ENCODE results near the gene TMEM8B. TPM values are rescaled to one million over a fixed set of nuclear protein-coding genes. Genes with fewer than 3 reads are reported as not detected.
"Not testable (repeated sequence)": the region's sequence is repeated elsewhere in the genome, so short reads cannot be mapped to it uniquely, and the experiment has no call there.

The TMEM8B gene
- total RNA-seq, 1 donor from 2014 or later = 15.9 TPM

DNA sequence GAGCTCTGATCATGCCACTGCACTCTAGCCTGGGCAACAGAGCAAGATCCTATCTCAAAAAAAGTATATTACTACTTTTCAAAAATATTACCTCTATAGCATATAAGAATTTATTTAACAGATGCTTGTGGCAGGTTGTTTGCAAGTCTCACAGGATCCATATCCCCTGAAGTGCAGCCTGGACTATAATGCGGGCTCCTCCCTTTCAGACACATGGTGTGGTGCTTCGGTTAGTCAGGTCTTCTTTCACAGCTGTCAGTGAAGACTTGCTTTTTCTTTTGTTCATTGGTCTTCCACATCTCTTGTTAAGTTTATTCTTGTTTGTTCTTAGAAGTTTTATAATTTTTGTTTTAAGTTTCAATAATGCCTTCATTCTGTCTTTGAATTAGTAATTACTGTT is 67.5 kb downstream of the TMEM8B start:
- intact Hi-C loops (cut with micrococcal nuclease) = no loop called here
- no peak for ATAC-seq
- no peak for DNase-seq

DNA sequence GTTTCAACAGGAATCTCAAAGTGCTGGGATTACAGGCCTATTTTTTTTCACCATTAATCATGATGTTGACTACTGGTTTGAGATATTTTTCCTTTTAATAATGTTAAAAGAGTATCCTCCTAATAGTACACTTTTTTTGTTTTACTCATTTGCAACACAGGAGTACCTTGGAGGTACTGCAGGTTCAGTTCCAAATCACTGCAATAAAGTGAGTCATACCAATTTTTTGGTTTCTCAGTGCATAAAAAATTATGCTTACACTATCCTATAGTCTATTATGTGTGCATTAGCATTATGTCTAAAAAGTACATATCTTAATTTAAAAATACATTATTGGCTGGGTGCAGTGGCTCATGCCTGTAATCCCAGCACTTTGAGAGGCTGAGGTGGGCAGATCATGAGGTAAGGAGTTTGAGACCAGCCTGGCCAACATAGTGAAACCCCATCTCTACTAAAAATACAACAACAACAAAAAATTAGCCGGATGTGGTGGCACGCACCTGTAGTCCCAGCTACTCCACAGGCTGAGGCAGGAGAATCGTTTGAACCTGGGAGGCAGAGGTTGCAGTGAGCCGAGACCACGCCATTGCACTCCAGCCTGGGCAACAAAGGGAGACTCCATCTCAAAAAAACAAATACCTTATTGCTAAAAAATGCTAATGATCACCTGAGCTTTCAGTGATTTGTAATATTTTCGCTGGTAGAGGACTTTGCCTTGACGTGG is 68.5 kb downstream of the TMEM8B start:
- intact Hi-C loops (cut with micrococcal nuclease); ATAC-seq; DNase-seq: not testable (repeated sequence)

DNA sequence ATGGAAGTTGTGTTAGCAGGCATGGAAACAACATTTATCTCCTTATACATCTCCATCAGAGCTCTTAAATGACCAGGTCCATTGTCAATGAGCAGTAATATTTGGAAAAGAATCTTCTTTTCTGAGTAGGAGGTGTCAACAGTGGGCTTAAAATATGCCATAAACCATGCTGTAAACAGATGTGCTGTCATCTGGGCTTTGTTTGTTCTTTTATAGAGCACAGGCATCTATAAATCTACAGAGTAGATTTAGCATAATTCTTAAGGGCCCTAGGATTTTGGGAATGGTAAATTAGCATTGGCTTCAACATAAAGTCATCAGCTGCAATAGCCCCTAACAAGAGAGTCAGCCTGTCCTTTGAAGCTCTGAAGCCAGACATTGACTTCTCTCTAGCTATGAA is 69.3 kb downstream of the TMEM8B start:
- ATAC-seq (no peak), DNase-seq (no peak)
- intact Hi-C loops (cut with micrococcal nuclease) = no loop called here

DNA sequence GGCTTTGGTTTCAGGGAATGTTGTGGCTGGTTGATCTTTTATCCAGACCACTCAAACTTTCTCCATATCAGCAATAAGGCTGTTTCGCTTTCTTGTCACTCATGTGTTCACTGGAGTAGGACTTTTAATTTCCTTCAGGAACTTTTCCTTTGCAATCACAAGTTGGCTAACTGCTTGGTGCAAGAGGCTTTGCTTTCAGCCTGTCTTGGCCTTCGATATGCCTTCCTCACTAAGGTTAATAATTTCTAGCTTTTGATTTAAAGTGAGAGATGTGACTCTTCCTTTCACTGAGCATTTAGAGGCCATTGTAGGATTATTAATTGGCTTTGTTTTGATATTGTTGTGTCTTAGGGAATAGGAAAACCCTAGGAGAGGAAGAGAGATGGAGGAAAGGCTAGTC is 70.0 kb downstream of the TMEM8B start:
- intact Hi-C loops (cut with micrococcal nuclease) = no loop called here

DNA sequence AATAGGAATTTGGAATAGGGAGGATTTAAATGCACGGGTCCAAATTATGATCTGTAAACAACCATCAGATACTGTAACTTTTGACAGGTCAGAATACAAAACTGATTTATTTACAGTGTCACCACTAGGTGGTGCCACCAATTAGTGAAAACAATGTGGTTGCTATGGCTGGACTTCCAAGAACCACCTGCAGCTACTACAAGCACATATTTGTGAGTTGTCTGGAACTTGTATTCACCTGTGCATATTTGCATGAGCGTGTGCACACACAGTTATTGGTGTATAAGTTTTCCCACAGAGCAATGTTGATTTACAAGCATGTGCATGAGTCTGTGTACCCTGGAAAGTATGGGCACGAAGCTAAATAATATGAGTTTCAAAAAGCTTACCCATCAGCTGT is 74.0 kb downstream of the TMEM8B start:
- intact Hi-C loops (cut with micrococcal nuclease) = loop anchor here (2.0 to 5.0 kb wide), 2 partner anchors 44 to 124 kb away; no protein-coding TSS in a partner anchor
- DNase-seq = no peak
- no peak for ATAC-seq

More for the DNA sequence above, 70.0 kb downstream of the TMEM8B start:
- DNase-seq (no peak), ATAC-seq (no peak)

DNA sequence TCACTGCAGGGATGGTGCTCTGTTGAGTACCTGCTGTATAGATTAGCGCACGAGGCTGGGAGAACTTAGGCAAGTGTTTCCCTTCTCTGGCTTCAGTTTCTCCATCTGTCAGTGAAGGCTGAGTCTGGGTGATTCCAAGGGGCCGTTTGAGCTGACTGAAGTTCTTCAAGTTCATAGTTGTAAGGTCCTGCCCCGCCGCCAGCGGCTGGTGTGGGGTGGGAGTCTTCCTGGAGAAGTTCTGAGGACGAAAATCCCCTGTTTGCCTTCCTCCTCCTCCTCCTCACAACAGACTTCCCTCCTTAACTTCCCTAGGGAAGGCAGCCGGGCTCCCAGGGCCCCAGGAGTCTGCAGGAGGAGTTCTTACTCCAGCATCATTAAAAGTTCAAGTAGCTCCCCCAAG is 75.3 kb downstream of the TMEM8B start:
- intact Hi-C loops (cut with micrococcal nuclease) = loop anchor here (5.0 kb wide), 1 partner anchor 123 kb away; no protein-coding TSS in a partner anchor
- ATAC-seq = no peak
- DNase-seq = no peak

DNA sequence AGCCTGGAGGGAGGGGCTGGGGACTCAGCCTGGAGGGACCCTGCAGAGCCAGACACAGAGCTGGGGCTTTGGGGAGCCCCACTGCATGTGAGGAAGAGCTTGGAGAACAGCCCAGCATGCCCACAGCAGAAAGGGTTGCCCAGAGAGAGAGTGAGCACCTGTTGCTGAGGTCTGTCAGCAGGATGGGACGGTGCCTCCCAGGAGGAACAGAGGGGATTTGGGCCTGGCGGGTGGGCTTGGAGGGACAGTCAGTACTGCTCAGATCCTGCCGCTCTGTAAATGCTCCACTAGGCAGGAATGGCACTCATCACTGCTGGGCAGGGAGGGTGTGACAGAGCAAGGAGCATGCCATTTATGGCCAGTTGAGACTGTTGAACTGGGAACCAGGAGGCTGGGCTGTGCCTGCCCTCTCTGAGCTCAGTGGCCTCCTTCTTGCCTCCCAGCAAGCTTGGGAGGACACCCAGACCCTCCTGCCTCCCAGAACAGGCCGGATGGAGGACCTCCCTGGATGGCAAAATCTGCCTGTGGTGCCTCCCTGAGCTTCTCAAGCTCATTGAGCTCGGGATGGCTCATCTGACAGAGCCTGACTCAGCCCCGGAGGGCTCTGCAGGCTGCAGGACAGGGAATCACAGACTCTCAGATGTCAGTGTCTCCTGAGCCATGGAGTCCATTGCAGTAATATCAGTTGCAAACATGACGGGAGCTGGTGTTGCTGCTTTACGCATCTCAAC is 76.2 kb downstream of the TMEM8B start:
- no peak for DNase-seq
- intact Hi-C loops (cut with micrococcal nuclease) = no loop called here
- ATAC-seq = no peak

DNA sequence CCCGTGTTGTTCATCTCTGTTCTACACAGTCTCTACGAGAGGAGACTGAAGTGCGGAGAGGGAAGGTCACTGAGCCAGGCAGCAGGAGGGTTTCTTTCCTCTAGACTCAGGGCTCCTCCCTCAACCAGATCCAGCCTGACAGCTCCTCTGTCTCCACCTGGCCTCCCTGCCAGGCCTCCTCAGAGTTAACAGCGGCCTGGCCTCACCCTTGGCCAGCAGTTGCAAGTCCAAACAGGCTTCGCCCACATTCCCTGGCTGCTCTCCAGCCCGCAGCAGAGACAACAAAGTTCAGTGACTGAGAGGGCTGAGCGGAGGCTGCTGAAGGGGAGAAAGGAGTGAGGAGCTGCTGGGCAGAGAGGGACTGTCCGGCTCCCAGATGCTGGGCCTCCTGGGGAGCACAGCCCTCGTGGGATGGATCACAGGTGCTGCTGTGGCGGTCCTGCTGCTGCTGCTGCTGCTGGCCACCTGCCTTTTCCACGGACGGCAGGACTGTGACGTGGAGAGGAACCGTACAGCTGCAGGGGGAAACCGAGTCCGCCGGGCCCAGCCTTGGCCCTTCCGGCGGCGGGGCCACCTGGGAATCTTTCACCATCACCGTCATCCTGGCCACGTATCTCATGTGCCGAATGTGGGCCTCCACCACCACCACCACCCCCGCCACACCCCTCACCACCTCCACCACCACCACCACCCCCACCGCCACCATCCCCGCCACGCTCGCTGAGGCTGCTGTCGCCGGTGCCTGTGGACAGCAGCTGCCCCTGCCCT is 77.1 kb downstream of the TMEM8B start, which contains the start of gene HRCT1:
TSS of gene HRCT1 (plus strand) at position 291 of the 768 bp plus-strand sequence. CDS start at position 377, 86 bp downstream.
- ATAC-seq = peak; percentile 52
- DNase-seq = peak; percentile 94
- intact Hi-C loops (cut with micrococcal nuclease) = no loop called here

DNA sequence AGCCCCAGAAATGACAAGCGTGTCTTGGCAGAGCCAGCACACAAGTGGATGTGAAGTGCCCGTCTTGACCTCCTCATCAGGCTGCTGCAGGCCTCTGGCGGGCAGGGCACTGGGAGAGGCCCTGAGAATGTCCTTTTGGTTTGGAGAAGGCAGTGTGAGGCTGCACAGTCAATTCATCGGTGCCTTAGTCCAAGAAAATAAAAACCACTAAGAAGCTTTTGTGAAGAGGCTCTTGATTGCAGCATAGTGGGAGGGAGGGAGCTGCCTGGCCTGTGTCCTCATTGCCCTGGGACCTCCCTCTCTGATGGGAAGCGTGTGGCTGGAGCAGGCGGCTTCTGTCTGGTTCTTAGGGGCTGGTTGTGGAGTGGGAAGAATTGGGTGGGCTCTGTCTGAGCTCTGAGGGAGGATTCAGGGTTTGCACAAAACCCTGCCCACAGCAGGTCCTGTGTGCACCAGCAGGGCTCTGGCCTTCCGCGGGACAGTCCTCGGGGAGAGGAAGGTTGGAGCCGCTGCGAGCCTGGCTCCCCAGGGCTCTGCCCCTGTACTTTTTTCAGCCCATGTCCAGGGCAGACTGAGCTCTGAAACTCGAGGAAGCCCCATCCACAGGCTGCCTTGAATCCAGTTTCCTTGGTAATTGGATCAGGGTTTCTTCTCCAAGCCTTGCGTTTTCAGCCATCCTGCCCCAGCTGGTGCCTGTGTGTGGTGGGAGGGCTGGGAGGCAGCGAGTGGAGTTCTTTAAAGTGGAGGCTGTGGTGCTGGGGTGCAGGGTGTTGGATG is 78.1 kb downstream of the TMEM8B start:
- DNase-seq (peak; percentile 76), ATAC-seq (peak; percentile 62)
- intact Hi-C loops (cut with micrococcal nuclease) = no loop called here

DNA sequence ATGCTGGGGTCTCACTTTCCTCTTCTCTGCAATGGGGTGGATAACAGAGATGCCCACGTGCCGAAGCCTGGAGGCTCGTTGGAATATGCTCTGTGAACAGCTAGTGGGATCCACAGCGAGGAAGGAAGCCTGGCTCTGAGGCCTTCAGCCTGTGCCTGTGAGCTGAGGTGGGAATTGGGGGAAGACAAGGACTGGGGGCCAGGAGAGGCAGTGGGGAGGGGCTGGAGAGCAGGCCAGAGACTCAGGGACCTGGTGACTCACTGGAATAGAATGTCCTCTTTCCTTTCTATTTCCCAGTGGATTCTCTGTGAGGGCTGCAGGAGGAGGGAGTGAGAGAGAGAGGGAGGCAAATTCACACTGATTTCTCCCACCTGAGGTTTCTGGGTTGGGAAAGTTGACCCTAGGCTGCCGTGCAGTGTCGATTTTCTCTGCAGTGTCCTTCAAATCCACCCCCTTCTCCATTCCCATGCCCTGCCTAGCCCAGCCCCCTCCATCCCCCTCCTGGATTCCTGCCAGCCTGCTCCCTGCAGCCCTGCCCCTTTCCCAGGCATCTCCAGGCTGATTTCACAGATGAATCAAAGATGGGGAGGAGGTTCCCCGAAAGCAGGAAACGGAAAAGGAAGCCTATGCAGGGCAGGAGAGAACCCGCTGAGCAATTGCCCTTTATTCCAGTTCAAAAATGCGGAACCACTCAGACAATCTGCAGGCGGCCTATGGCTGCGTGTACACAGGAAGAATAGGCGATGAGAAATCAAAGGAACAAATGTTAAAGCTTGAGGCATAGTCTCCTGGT is 78.9 kb downstream of the TMEM8B start:
- ATAC-seq = peak; percentile 66

DNA sequence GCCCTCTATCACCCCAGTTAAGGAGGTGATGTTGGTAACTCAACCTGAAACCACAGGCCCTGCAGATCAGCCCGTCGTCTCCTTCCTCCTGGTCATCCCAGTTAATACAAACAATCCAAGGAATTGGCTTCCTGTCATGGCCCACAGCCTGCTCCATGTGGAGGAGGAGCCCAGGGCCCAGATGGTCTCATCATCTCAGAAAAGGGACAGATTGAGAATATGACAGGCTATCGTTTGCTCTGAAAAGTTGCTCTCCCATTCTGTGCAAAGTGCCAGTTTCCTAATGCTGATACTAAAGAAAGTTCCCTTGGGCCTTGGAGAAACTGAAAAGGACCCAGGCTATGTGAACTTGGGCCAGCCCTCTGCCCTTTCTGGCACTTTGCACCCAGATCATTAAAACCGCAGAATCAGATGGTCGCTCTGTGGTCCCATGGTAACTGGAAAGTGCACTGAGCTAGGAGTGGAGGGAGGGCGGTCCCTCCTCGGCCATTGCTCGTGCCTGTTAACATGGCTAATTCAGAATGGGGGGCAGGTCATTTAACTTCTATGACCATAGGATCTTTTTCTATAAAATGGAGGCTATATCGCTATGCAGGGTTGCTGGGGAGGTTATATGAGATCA is 79.6 kb downstream of the TMEM8B start:
- DNase-seq (peak; percentile 68), ATAC-seq (peak; percentile 20)
- intact Hi-C loops (cut with micrococcal nuclease) = no loop called here

More for the DNA sequence above, 78.9 kb downstream of the TMEM8B start:
- peak; percentile 78 for DNase-seq
- intact Hi-C loops (cut with micrococcal nuclease) = no loop called here

DNA sequence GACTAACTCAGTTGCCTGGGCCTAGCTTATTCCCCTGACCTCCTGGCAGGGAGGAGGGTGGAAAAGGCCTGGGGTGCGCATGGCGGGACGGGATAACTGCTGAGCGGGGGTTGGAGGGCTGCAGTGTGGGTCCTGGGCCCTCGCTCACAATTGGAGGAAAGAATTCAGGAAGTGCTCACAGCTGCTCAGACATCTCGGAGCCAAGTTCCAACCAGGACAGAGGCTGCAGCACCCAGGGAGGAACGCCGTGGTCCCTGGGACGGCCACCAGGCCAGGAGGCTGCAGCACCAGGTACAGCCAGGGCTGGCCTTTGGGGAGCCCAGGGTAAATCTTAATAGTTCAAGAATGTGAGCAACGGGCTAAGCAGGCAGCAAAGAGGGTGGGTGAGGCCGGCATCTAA is 80.2 kb downstream of the TMEM8B start, which contains the start of gene SPAAR:
TSS of gene SPAAR (plus strand) at position 217 of the 400 bp plus-strand sequence. CDS start 974 bp downstream, outside the sequence.
- ATAC-seq (peak; percentile 1), DNase-seq (peak; percentile 57)
- intact Hi-C loops (cut with micrococcal nuclease) = no loop called here

DNA sequence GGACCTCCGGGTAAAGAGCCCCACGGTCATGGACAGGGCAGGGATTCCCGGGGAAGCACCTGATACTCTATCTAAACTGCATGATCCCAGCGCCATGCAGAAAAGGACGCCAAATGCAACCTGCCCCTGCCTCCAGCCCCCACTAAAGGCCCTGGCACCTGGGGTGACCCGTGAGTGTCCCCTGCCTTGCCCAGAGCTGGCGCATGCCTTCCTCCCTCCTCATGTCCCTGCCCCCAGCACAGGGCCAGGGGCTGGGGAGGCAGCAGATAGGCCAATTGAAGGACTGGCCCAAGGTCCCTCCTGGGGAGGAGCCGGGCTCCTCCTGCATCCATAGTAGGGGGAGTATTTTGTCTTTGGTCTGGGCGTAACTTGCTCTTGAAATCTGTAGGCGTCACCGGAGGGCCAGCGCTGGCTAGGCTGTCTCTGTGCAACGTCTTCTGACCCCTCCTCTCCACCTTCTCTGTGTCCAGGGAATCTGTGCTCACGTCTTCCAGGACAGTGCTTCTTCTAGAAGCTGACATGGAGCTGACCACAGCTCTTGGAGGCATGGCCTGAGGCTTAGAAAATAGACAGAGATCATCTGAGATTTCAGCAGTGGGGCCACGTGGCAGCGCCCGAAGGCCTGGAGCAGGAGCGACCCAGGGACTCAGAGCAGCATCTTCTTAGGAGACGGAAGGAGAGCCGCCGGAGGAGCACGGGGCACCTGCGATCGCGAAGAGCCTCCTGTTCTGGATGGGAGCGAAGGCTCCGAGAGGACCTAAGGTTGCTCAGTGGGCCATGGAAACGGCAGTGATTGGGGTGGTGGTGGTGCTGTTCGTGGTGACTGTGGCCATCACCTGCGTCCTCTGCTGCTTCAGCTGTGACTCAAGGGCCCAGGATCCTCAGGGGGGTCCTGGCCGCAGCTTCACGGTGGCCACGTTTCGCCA is 80.9 kb downstream of the TMEM8B start:
- ATAC-seq (peak; percentile 15), DNase-seq (peak; percentile 76)
- intact Hi-C loops (cut with micrococcal nuclease) = no loop called here

DNA sequence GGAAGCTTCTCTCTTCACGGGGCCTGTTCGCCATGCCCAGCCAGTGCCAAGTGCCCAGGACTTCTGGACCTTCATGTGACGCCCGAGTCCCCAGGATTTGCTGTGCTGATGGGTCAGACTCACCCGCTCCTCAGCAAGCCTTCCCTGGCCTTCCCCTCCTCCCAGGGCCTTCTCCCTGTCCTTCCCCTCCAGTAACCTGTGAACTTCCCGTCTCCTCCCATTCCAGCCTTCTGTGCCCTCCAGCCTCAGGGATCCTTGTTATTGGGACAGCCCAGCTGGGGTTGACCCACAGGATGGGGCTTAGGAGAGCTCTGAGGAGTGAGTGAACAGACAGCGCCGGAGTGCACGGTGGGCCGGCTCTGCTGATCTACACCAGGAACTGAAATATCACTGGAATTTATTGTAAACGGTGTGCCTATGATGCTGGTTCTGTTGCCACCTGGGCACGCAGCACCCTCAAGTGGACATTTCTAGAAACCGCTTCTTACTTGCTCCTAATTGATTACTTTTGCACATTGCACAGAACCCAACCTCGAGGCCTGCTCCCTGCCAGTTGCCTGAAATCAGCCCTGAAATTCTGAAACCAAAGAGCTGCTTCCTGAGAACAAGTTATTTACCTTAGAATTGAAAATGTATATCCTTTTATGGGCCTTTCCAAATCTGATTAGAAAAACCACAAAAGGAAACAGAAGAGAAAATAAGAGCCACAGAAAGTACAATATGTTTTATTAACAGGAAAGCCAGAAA is 81.8 kb downstream of the TMEM8B start:
- ATAC-seq (no peak), DNase-seq (peak; percentile 56)
- intact Hi-C loops (cut with micrococcal nuclease) = no loop called here

DNA sequence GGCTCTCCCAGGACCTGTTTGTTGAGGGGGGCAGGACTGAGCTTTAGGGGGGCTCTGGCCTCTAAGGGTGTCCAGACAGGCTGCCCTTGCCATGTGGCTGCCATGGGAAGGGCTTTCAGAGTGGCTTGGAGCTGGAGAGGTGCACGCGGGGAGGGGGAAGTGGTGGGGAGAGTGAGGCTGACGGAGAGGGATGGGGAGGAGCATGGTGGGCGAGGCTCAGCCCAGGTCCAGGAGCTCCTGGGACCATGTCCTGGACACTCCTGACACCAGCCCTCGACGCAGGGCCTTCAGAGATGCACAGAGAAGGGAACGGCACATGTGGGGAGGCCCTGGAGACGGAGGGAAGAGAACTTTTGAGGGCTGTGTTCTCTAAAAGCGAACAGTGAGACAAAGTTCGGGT is 82.7 kb downstream of the TMEM8B start:
- intact Hi-C loops (cut with micrococcal nuclease) = no loop called here
- ATAC-seq (no peak), DNase-seq (peak; percentile 54)
